HepG2 (cell line): Measurements from ENCODE around the gene PTPA. TPM values are rescaled to one million over a fixed set of nuclear protein-coding genes. Genes with fewer than 3 reads are reported as not detected.

Source experiments
- CREM ChIP-seq, 2 experiments: sonication (generic) in 1 of 2; formaldehyde crosslinking in 1 of 2; IDR thresholded peaks; 2 replicates each; pipeline versions ENCODE4 v1.4.0 to v1.6.1; 2016 to 2020; ENCODE audit warnings: antibody characterized with exemption in 1 of 2, mild to moderate bottlenecking in 1 of 2, missing genetic modification reagents in 1 of 2
- DMTF1 ChIP-seq: sonication (generic); formaldehyde crosslinking; IDR thresholded peaks from 2 replicates; pipeline ENCODE4 v1.4.0; 2020; ENCODE audit warnings: mild to moderate bottlenecking, missing genetic modification reagents
- ESRRA ChIP-seq: sonication (generic); formaldehyde crosslinking; IDR thresholded peaks from 2 replicates; pipeline ENCODE4 v1.5.1; 2020; ENCODE audit warnings: mild to moderate bottlenecking, low read depth, missing genetic modification reagents
- JUNB ChIP-seq: sonication (generic); formaldehyde crosslinking; IDR thresholded peaks from 2 replicates; pipeline ENCODE4 v1.8.0; 2022; ENCODE audit warnings: missing genetic modification reagents, mild to moderate bottlenecking, borderline replicate concordance
- MXD1 ChIP-seq: sonication (generic); formaldehyde crosslinking; IDR thresholded peaks from 2 replicates; pipeline ENCODE4 v1.4.0; 2020; ENCODE audit warnings: mild to moderate bottlenecking, missing genetic modification reagents
- MYC ChIP-seq: sonication (generic); formaldehyde crosslinking; IDR thresholded peaks from 2 replicates; pipeline ENCODE4 v1.9.0; 2021; ENCODE audit warnings: missing genetic modification reagents, borderline replicate concordance
- NFYB ChIP-seq: sonication (generic); formaldehyde crosslinking; IDR thresholded peaks from 2 replicates; pipeline ENCODE4 v1.4.0; 2020; ENCODE audit warnings: missing genetic modification reagents
- RBM39 ChIP-seq: fragments of 200-400 bp; formaldehyde crosslinking; IDR thresholded peaks from one replicate; pipeline ENCODE4 v1.6.1; 2018; ENCODE audit warnings: antibody characterized with exemption, mild to moderate bottlenecking, low read depth, low read length; ENCODE audit not compliant: poor library complexity, severe bottlenecking
- SP1 ChIP-seq, 2 experiments: fragments of 450-650 bp in 1 of 2; sonication (generic) in 1 of 2; formaldehyde crosslinking in 1 of 2; IDR thresholded peaks; 2 replicates each; pipeline versions ENCODE4 v1.4.0 to v1.6.1; 2016 to 2020; ENCODE audit warnings: missing genetic modification reagents in 1 of 2
- SP4 ChIP-seq: sonication (generic); formaldehyde crosslinking; IDR thresholded peaks from 2 replicates; pipeline ENCODE4 v1.8.1; 2023; ENCODE audit warnings: mild to moderate bottlenecking, missing genetic modification reagents
- ZBTB2 ChIP-seq: sonication (generic); formaldehyde crosslinking; IDR thresholded peaks from 2 replicates; pipeline ENCODE4 v1.8.0; 2022; ENCODE audit warnings: low read depth, missing genetic modification reagents
- ZBTB3 ChIP-seq: sonication (generic); formaldehyde crosslinking; IDR thresholded peaks from 2 replicates; pipeline ENCODE4 v1.4.0; 2020; ENCODE audit warnings: low read depth, mild to moderate bottlenecking, moderate library complexity, missing genetic modification reagents, borderline replicate concordance
- ZBTB44 ChIP-seq: sonication (generic); formaldehyde crosslinking; IDR thresholded peaks from 2 replicates; pipeline ENCODE4 v1.4.0; 2020; ENCODE audit warnings: missing genetic modification reagents
- ZNF121 ChIP-seq: sonication (generic); formaldehyde crosslinking; IDR thresholded peaks from 2 replicates; pipeline ENCODE4 v1.5.0; 2020; ENCODE audit warnings: mild to moderate bottlenecking, missing genetic modification reagents
- ZNF18 ChIP-seq: sonication (generic); formaldehyde crosslinking; IDR thresholded peaks from 2 replicates; pipeline ENCODE4 v1.8.0; 2022; ENCODE audit warnings: mild to moderate bottlenecking, missing genetic modification reagents; ENCODE audit not compliant: insufficient replicate concordance
- ZNF20 ChIP-seq: sonication (generic); formaldehyde crosslinking; IDR thresholded peaks from 2 replicates; pipeline ENCODE4 v1.4.0; 2020; ENCODE audit warnings: mild to moderate bottlenecking, moderate library complexity, missing genetic modification reagents
- ZNF576 ChIP-seq: sonication (generic); formaldehyde crosslinking; IDR thresholded peaks from 2 replicates; pipeline ENCODE4 v1.4.0; 2020; ENCODE audit warnings: mild to moderate bottlenecking, missing genetic modification reagents
- ZNF577 ChIP-seq: sonication (generic); formaldehyde crosslinking; IDR thresholded peaks from 2 replicates; pipeline ENCODE4 v1.4.0; 2020; ENCODE audit warnings: mild to moderate bottlenecking, low read depth, missing genetic modification reagents, borderline replicate concordance
- ZNF724P ChIP-seq: sonication (generic); formaldehyde crosslinking; IDR thresholded peaks from 2 replicates; pipeline ENCODE4 v1.8.0; 2022; ENCODE audit warnings: missing genetic modification reagents, borderline replicate concordance
- ZNF747 ChIP-seq: sonication (generic); formaldehyde crosslinking; IDR thresholded peaks from 2 replicates; pipeline ENCODE4 v1.8.1; 2023; ENCODE audit warnings: missing genetic modification reagents, mild to moderate bottlenecking, borderline replicate concordance
- polyA plus RNA-seq, 8 experiments: library from polyadenylated mRNA; depleted of rRNA in 3 of 8; stranded (reverse) in 7 of 8; unstranded in 1 of 8; fragments of >200 nt; fragmentation: Illumina TruSeq in 4 of 8; extraction: Trizol in 4 of 8; gene quantifications; 2 replicates each; pipeline versions ENCODE4 v1.2.1 to v1.2.3, GENCODE V29; 2011 to 2016; ENCODE audit warnings: low read depth in 4 of 8, missing spikeins in 1 of 8, mixed read lengths in 1 of 8; ENCODE audit not compliant: insufficient read depth in 1 of 8
- total RNA-seq, 5 experiments: library from RNA; depleted of rRNA; stranded (reverse); fragments of >200 nt; fragmentation: Illumina TruSeq; extraction: Trizol; gene quantifications; 2 replicates each; pipeline ENCODE4 v1.2.3, GENCODE V29; 2016; ENCODE audit warnings: low read depth in 1 of 5

Gene PTPA
- total and polyA plus RNA-seq, 2 of the 13 experiments (the other 11 are each of a cell fraction or from before 2014, with no cell fraction given): 79.3 to 105 TPM

GRCh38 chr9:129109952-129110739 lies 1.1 kb upstream of the PTPA start (continued):
- TF ChIP-seq ZBTB2: peak; percentile 93
- TF ChIP-seq ZBTB3 (CRISPR knock-in tag): no peak
- TF ChIP-seq ZNF20 (CRISPR knock-in tag): no peak
- TF ChIP-seq ZBTB44 (CRISPR knock-in tag): no peak
- TF ChIP-seq CREM (IDR thresholded peaks at IDR 0.05): no peak
- TF ChIP-seq CREM (CRISPR knock-in tag; IDR thresholded peaks at IDR 0.05): no peak
- no peak for TF ChIP-seq JUNB (CRISPR knock-in tag)
- TF ChIP-seq SP1 (IDR thresholded peaks at IDR 0.05): no peak
- TF ChIP-seq SP1 (CRISPR knock-in tag; IDR thresholded peaks at IDR 0.05): no peak
- peak; percentile 57; the same call in 1 of the 2 replicates for TF ChIP-seq ESRRA (CRISPR knock-in tag)
- no peak for TF ChIP-seq ZNF747 (CRISPR knock-in tag)
- peak; percentile 58; the same call in 1 of the 2 replicates for TF ChIP-seq MYC (CRISPR knock-in tag)
- peak; percentile 51 for TF ChIP-seq MXD1 (CRISPR knock-in tag)
- no peak for TF ChIP-seq DMTF1 (CRISPR knock-in tag)
- TF ChIP-seq ZNF576 (CRISPR knock-in tag): no peak
- TF ChIP-seq SP4: no peak
- no peak for TF ChIP-seq NFYB (CRISPR knock-in tag)
- 0 out of 2 replicates have a peak, but pooled peaks have one; percentile 48 for TF ChIP-seq ZNF724P (CRISPR knock-in tag)
- TF ChIP-seq ZNF121 (CRISPR knock-in tag): no peak
- peak; percentile 77 for TF ChIP-seq RBM39
- no peak for TF ChIP-seq ZNF577 (CRISPR knock-in tag)
- TF ChIP-seq ZNF18 (CRISPR knock-in tag): peak; percentile 92
